Stimulated activated CD4-positive, alpha-beta T cell treated with anti-CD3 and anti-CD28 coated beads, Interleukin-4, amount 100 ng/mL, for 4 hours (primary cell): ENCODE results near the gene HMOX1.
A peak's percentile ranks its signal among the peaks of the same experiment; 100 is the strongest.
"Not testable (repeated sequence)": the region's sequence is repeated elsewhere in the genome, so short reads cannot be mapped to it uniquely, and the experiment has no call there.

Source experiments
- DNase-seq, 2 experiments: peaks; one replicate each; pipeline ENCODE4 v3.0.0-alpha.2; 2020

The HMOX1 gene

GRCh38 chr22:35381424-35382009, 621 bp downstream of the HMOX1 start:
- no peak for DNase-seq

GRCh38 chr22:35383679-35384071, 2.8 kb downstream of the HMOX1 start:
- no peak for DNase-seq

- no peak for DNase-seq
Observed at GRCh38 chr22:35384527-35384926, 3.6 kb downstream of the HMOX1 start.

GRCh38 chr22:35384975-35385588, 4.2 kb downstream of the HMOX1 start:
- no peak for DNase-seq

GRCh38 chr22:35386670-35387288, 5.9 kb downstream of the HMOX1 start:
- no peak for DNase-seq

GRCh38 chr22:35390933-35391332, 10.0 kb downstream of the HMOX1 start:
- no peak for DNase-seq

- no peak for DNase-seq
Observed at GRCh38 chr22:35392357-35392756, 11.5 kb downstream of the HMOX1 start.

- DNase-seq: no peak
Observed at GRCh38 chr22:35393116-35394010, 12.5 kb downstream of the HMOX1 start.

- DNase-seq: no peak
Observed at GRCh38 chr22:35394011-35394312, 13.1 kb downstream of the HMOX1 start.

- DNase-seq: no peak
Observed at GRCh38 chr22:35394810-35395563, 14.1 kb downstream of the HMOX1 start.

GRCh38 chr22:35396622-35397021, 15.7 kb downstream of the HMOX1 start:
- not testable (repeated sequence) for DNase-seq

GRCh38 chr22:35397095-35397904, 16.4 kb downstream of the HMOX1 start:
- DNase-seq: no peak

GRCh38 chr22:35398591-35398973, 17.7 kb downstream of the HMOX1 start:
- no peak for DNase-seq

GRCh38 chr22:35399114-35399677, 18.3 kb downstream of the HMOX1 start:
- no peak for DNase-seq

- peak; percentile 93 to 96 for DNase-seq
Observed at GRCh38 chr22:35399678-35400500, 19.0 kb downstream of the HMOX1 start, which contains the start of gene MCM5. TSS of gene MCM5 (plus strand) at chr22:35400140. CDS start at chr22:35400439, 299 bp downstream.

- DNase-seq: peak in 1 of 2 experiments; percentile 25
Observed at GRCh38 chr22:35400501-35400790, 19.6 kb downstream of the HMOX1 start.

GRCh38 chr22:35401863-35402262, 21.0 kb downstream of the HMOX1 start:
- no peak for DNase-seq

GRCh38 chr22:35403356-35403755, 22.5 kb downstream of the HMOX1 start:
- DNase-seq: no peak

- no peak for DNase-seq
Observed at GRCh38 chr22:35404176-35404575, 23.3 kb downstream of the HMOX1 start.

- no peak for DNase-seq
Observed at GRCh38 chr22:35406443-35406842, 25.5 kb downstream of the HMOX1 start.

- no peak for DNase-seq
Observed at GRCh38 chr22:35407362-35407761, 26.5 kb downstream of the HMOX1 start.
